Measurements from ENCODE around the gene SETD6.

Gene SETD6

GRCh38 chr16:58513874-58514273 lies 1.4 kb upstream of the SETD6 start:
- DNase-seq (ENCODE audit: insufficient read length, low spot score) (no peak), FAIRE-seq (no peak)
- no peak for TF ChIP-seq PAX5 (IDR thresholded peaks at IDR 0.05; ENCODE audit: insufficient read depth, low read length, severe bottlenecking)
- TF ChIP-seq POLR2A (IDR thresholded peaks at IDR 0.05; ENCODE audit: low read depth, low read length) = no peak
- TF ChIP-seq SPI1 (IDR thresholded peaks at IDR 0.05; ENCODE audit: low read depth, low read length) = no peak
- no peak for TF ChIP-seq POU2F2 (IDR thresholded peaks at IDR 0.05; ENCODE audit: low read depth, low read length)
- no peak for TF ChIP-seq TAF1 (IDR thresholded peaks at IDR 0.05; ENCODE audit: low read depth, low read length)
- TF ChIP-seq POLR2AphosphoS5 (IDR thresholded peaks at IDR 0.05; ENCODE audit: low read depth, low read length) = no peak

GRCh38 chr16:58515871-58516767 lies 802 bp downstream of the SETD6 start:
- peak; percentile 71 for DNase-seq (ENCODE audit: insufficient read length, low spot score)
- TF ChIP-seq POLR2A (IDR thresholded peaks at IDR 0.05; ENCODE audit: low read depth, low read length) (peak; percentile 45), POU2F2 (IDR thresholded peaks at IDR 0.05; ENCODE audit: low read depth, low read length) (no peak), PAX5 (IDR thresholded peaks at IDR 0.05; ENCODE audit: insufficient read depth, low read length, severe bottlenecking) (no peak), SPI1 (IDR thresholded peaks at IDR 0.05; ENCODE audit: low read depth, low read length) (no peak), POLR2AphosphoS5 (IDR thresholded peaks at IDR 0.05; ENCODE audit: low read depth, low read length) (no peak; the same call in 1 of the 2 replicates), TAF1 (IDR thresholded peaks at IDR 0.05; ENCODE audit: low read depth, low read length) (no peak)
- no peak for FAIRE-seq

GRCh38 chr16:58516768-58517107 lies 1.4 kb downstream of the SETD6 start:
- FAIRE-seq (no peak), DNase-seq (ENCODE audit: insufficient read length, low spot score) (no peak)
- TF ChIP-seq PAX5 (IDR thresholded peaks at IDR 0.05; ENCODE audit: insufficient read depth, low read length, severe bottlenecking) (no peak), POLR2A (IDR thresholded peaks at IDR 0.05; ENCODE audit: low read depth, low read length) (no peak), POU2F2 (IDR thresholded peaks at IDR 0.05; ENCODE audit: low read depth, low read length) (no peak), POLR2AphosphoS5 (IDR thresholded peaks at IDR 0.05; ENCODE audit: low read depth, low read length) (no peak), SPI1 (IDR thresholded peaks at IDR 0.05; ENCODE audit: low read depth, low read length) (no peak), TAF1 (IDR thresholded peaks at IDR 0.05; ENCODE audit: low read depth, low read length) (no peak)

- DNase-seq (ENCODE audit: insufficient read length, low spot score) = no peak
- peak; percentile 83 for FAIRE-seq
- TF ChIP-seq SPI1 (IDR thresholded peaks at IDR 0.05; ENCODE audit: low read depth, low read length) (peak; percentile 70), POLR2AphosphoS5 (IDR thresholded peaks at IDR 0.05; ENCODE audit: low read depth, low read length) (0 out of 2 replicates have a peak, but pooled peaks have one; percentile 43), PAX5 (IDR thresholded peaks at IDR 0.05; ENCODE audit: insufficient read depth, low read length, severe bottlenecking) (no peak), POLR2A (IDR thresholded peaks at IDR 0.05; ENCODE audit: low read depth, low read length) (no peak)
Measured at GRCh38 chr16:58518083-58518979, 3.0 kb downstream of the SETD6 start.

- FAIRE-seq = peak; percentile 65
Measured at GRCh38 chr16:58518980-58519368, 3.7 kb downstream of the SETD6 start.

GRCh38 chr16:58519707-58520106 lies 4.4 kb downstream of the SETD6 start:
- FAIRE-seq (no peak), DNase-seq (ENCODE audit: insufficient read length, low spot score) (no peak)
- TF ChIP-seq POLR2AphosphoS5 (IDR thresholded peaks at IDR 0.05; ENCODE audit: low read depth, low read length) = no peak
- TF ChIP-seq POLR2A (IDR thresholded peaks at IDR 0.05; ENCODE audit: low read depth, low read length) = no peak
- no peak for TF ChIP-seq POU2F2 (IDR thresholded peaks at IDR 0.05; ENCODE audit: low read depth, low read length)
- no peak for TF ChIP-seq PAX5 (IDR thresholded peaks at IDR 0.05; ENCODE audit: insufficient read depth, low read length, severe bottlenecking)
- no peak for TF ChIP-seq TAF1 (IDR thresholded peaks at IDR 0.05; ENCODE audit: low read depth, low read length)
- no peak for TF ChIP-seq SPI1 (IDR thresholded peaks at IDR 0.05; ENCODE audit: low read depth, low read length)

More at GRCh38 chr16:58518980-58519368, 3.7 kb downstream of the SETD6 start:
- DNase-seq (ENCODE audit: insufficient read length, low spot score) = no peak
- no peak for TF ChIP-seq TAF1 (IDR thresholded peaks at IDR 0.05; ENCODE audit: low read depth, low read length)
- no peak for TF ChIP-seq POLR2AphosphoS5 (IDR thresholded peaks at IDR 0.05; ENCODE audit: low read depth, low read length)
- TF ChIP-seq POLR2A (IDR thresholded peaks at IDR 0.05; ENCODE audit: low read depth, low read length) = no peak
- no peak for TF ChIP-seq SPI1 (IDR thresholded peaks at IDR 0.05; ENCODE audit: low read depth, low read length)
- no peak for TF ChIP-seq POU2F2 (IDR thresholded peaks at IDR 0.05; ENCODE audit: low read depth, low read length)
- no peak for TF ChIP-seq PAX5 (IDR thresholded peaks at IDR 0.05; ENCODE audit: insufficient read depth, low read length, severe bottlenecking)

- DNase-seq (ENCODE audit: insufficient read length, low spot score) (no peak), FAIRE-seq (no peak)
- no peak for TF ChIP-seq PAX5 (IDR thresholded peaks at IDR 0.05; ENCODE audit: insufficient read depth, low read length, severe bottlenecking)
- TF ChIP-seq SPI1 (IDR thresholded peaks at IDR 0.05; ENCODE audit: low read depth, low read length) = no peak
- TF ChIP-seq POLR2A (IDR thresholded peaks at IDR 0.05; ENCODE audit: low read depth, low read length) = no peak
- TF ChIP-seq TAF1 (IDR thresholded peaks at IDR 0.05; ENCODE audit: low read depth, low read length) = no peak
- TF ChIP-seq POLR2AphosphoS5 (IDR thresholded peaks at IDR 0.05; ENCODE audit: low read depth, low read length) = no peak
- no peak for TF ChIP-seq POU2F2 (IDR thresholded peaks at IDR 0.05; ENCODE audit: low read depth, low read length)
Measured at GRCh38 chr16:58530179-58530578, 14.9 kb downstream of the SETD6 start.

GRCh38 chr16:58532414-58532813 lies 17.1 kb downstream of the SETD6 start:
- FAIRE-seq = no peak

More at GRCh38 chr16:58532414-58532813, 17.1 kb downstream of the SETD6 start:
- no peak for DNase-seq (ENCODE audit: insufficient read length, low spot score)
- no peak for TF ChIP-seq POLR2A (IDR thresholded peaks at IDR 0.05; ENCODE audit: low read depth, low read length)
- no peak for TF ChIP-seq PAX5 (IDR thresholded peaks at IDR 0.05; ENCODE audit: insufficient read depth, low read length, severe bottlenecking)
- no peak for TF ChIP-seq POU2F2 (IDR thresholded peaks at IDR 0.05; ENCODE audit: low read depth, low read length)
- TF ChIP-seq POLR2AphosphoS5 (IDR thresholded peaks at IDR 0.05; ENCODE audit: low read depth, low read length) = no peak

Measured in GM12891 (cell line).